Measurements from ENCODE around the gene SH3GLB2. TPM values are rescaled to one million over a fixed set of nuclear protein-coding genes. Genes with fewer than 3 reads are reported as not detected.

SH3GLB2 gene
- total and polyA plus RNA-seq, 2 of the 8 experiments (the other 6 are each of a cell fraction or from before 2014, with no cell fraction given), result 52.7 to 79.9 TPM

GRCh38 chr9:129068990-129069861 is 41.1 kb upstream of the SH3GLB2 start:
- H2BK5ac ChIP-seq (ENCODE audit: low read depth, low read length), result peak overlapping the region; percentile 16; the same call in 1 of the 2 replicates
- no peak overlapping the region for H3K56ac ChIP-seq (replicated peaks; ENCODE audit: insufficient read length, low read depth, low read length)
- H3K79me2 ChIP-seq (ENCODE audit: control insufficient read depth in 1 of 2, insufficient read depth in 2 of 2, low read length in 2 of 2), result no peaks in the 10 kb centered on the region
- 88% methylated on average over 27 of the region's 31 CpGs; no CpG with 5 or more reads in 1 of the 2 experiments for WGBS, 2 experiments (ENCODE audit: extremely low coverage in 1 of 2, insufficient coverage in 1 of 2, insufficient read length in 1 of 2, insufficient replicate concordance in 2 of 2, low coverage in 1 of 2, low lambda C conversion rate in 2 of 2, missing lambda C conversion rate in 1 of 2)
- H3K18ac ChIP-seq (ENCODE audit: extremely low read depth, low read length), result no peak overlapping the region
- H3K9ac ChIP-seq (replicated peaks in 1 of 4; ENCODE audit: extremely low read depth in 1 of 4, low read depth in 3 of 4, low read length in 3 of 4), result no peak overlapping the region
- DNase-seq (ENCODE audit: low read depth in 1 of 2, low spot score in 2 of 2) (no peak), FAIRE-seq (no peak)
- no peak overlapping the region for H3K4ac ChIP-seq (replicated peaks; ENCODE audit: insufficient read length, low read depth, low read length)
- no peak overlapping the region for H2BK20ac ChIP-seq (ENCODE audit: low read length)
- CTCF ChIA-PET (ENCODE audit: partially characterized antibody), result interaction anchor here (1.2 kb wide), 1 partner anchor 28 kb away, joined by 3 read pairs; no protein-coding TSS in a partner anchor
- H3K23me2 ChIP-seq (ENCODE audit: low read depth, low read length), result no peaks in the 10 kb centered on the region
- H3K4me3 ChIP-seq (ENCODE audit: extremely low read depth in 1 of 4, insufficient read depth in 2 of 4, low read depth in 3 of 4, low read length in 4 of 4), result no peak overlapping the region
- 0 out of 2 replicates have a peak overlapping the region, but pooled peaks have one; percentile 13 for H2AK5ac ChIP-seq (ENCODE audit: low read depth, low read length)
- no peak overlapping the region for H3K14ac ChIP-seq (ENCODE audit: insufficient read length)
- no peaks in the 10 kb centered on the region for H3K79me1 ChIP-seq (ENCODE audit: low read depth, low read length)
- H3K4me1 ChIP-seq (replicated peaks in 1 of 4; ENCODE audit: control insufficient read depth in 3 of 4, insufficient read depth in 4 of 4, low read length in 3 of 4), result peaks cover 6 to 19% (median 17%) of the 10 kb centered on the region in 4 experiments
- no peaks in the 10 kb centered on the region for H3K9me3 ChIP-seq (ENCODE audit: insufficient read depth in 2 of 2, low read depth in 1 of 2, low read length in 1 of 2)
- H2AFZ ChIP-seq (ENCODE audit: low read length), result no peak overlapping the region
- no peak overlapping the region for H3K23ac ChIP-seq (ENCODE audit: insufficient read length)
- H4K91ac ChIP-seq (replicated peaks; ENCODE audit: insufficient read length, low read length), result no peak overlapping the region
- H2BK12ac ChIP-seq (ENCODE audit: low read depth, low read length), result no peak overlapping the region
- no peak overlapping the region for H2BK15ac ChIP-seq (ENCODE audit: low read length)
- H2BK120ac ChIP-seq (replicated peaks; ENCODE audit: low read depth, low read length), result no peak overlapping the region
- peaks cover 0 to 26% (median 15%) of the 10 kb centered on the region in 4 experiments; a peak in 6 of 8 replicates for H3K36me3 ChIP-seq (ENCODE audit: control insufficient read depth in 2 of 4, insufficient read depth in 4 of 4, low read length in 3 of 4)
- H3K27ac ChIP-seq (ENCODE audit: low read depth, low read length), result no peak overlapping the region
- POLR2A ChIA-PET (ENCODE audit: partially characterized antibody), result interaction anchor here (0.6 to 1.0 kb wide), 2 partner anchors 19 to 62 kb away, joined by 3 to 4 read pairs; no protein-coding TSS in a partner anchor
- H4K20me1 ChIP-seq (replicated peaks in 1 of 2; ENCODE audit: control insufficient read depth in 1 of 2, insufficient read depth in 2 of 2, low read length in 2 of 2), result peaks cover 1 to 3% of the 10 kb centered on the region in 2 experiments
- H3K4me2 ChIP-seq (ENCODE audit: insufficient read depth in 1 of 2, low read depth in 2 of 2, low read length in 2 of 2), result no peak overlapping the region
- no peak overlapping the region; the same call in 1 of the 2 replicates for H4K8ac ChIP-seq (ENCODE audit: extremely low read depth, insufficient read depth, low read length)
- no peaks in the 10 kb centered on the region for H3K27me3 ChIP-seq (replicated peaks in 1 of 4; ENCODE audit: control insufficient read depth in 3 of 4, extremely low read depth in 1 of 4, insufficient read depth in 3 of 4, low read length in 3 of 4)
- no peak overlapping the region for H4K5ac ChIP-seq (ENCODE audit: insufficient read length, low read depth, low read length)
- no peak for TF ChIP-seq SP4 (IDR thresholded peaks at IDR 0.05; ENCODE audit: low read length)
- TF ChIP-seq PHF8 (conservative IDR thresholded peaks at IDR 0.05; ENCODE audit: low read depth, low read length), result no peak
- no peak for TF ChIP-seq GTF2F1 (IDR thresholded peaks at IDR 0.05; ENCODE audit: borderline replicate concordance, low read depth, low read length)
- no peak for TF ChIP-seq BRCA1 (IDR thresholded peaks at IDR 0.05; ENCODE audit: low read depth, low read length)
- TF ChIP-seq EZH2 (IDR thresholded peaks at IDR 0.05; ENCODE audit: low read depth, low read length, severe bottlenecking), result no peak
- TF ChIP-seq SIX5 (IDR thresholded peaks at IDR 0.05; ENCODE audit: low read depth, low read length), result no peak
- TF ChIP-seq E2F6 (IDR thresholded peaks at IDR 0.05), result no peak
- TF ChIP-seq CBX8 (IDR thresholded peaks at IDR 0.05; ENCODE audit: borderline replicate concordance, low read depth, low read length), result no peak
